Activated CD8-positive, alpha-beta memory T cell treated with anti-CD3 and anti-CD28 coated beads, Interleukin-2, amount 50 U/mL, for 24 hours (primary cell): ENCODE data around the gene TRIM37.
"Not testable (repeated sequence)": the region's sequence is repeated elsewhere in the genome, so short reads cannot be mapped to it uniquely, and the experiment has no call there.

ENCODE experiments used
- DNase-seq: peaks from one replicate; pipeline ENCODE4 v3.0.0-alpha.2; 2020; ENCODE audit errors: extremely low read depth

The TRIM37 gene

DNA sequence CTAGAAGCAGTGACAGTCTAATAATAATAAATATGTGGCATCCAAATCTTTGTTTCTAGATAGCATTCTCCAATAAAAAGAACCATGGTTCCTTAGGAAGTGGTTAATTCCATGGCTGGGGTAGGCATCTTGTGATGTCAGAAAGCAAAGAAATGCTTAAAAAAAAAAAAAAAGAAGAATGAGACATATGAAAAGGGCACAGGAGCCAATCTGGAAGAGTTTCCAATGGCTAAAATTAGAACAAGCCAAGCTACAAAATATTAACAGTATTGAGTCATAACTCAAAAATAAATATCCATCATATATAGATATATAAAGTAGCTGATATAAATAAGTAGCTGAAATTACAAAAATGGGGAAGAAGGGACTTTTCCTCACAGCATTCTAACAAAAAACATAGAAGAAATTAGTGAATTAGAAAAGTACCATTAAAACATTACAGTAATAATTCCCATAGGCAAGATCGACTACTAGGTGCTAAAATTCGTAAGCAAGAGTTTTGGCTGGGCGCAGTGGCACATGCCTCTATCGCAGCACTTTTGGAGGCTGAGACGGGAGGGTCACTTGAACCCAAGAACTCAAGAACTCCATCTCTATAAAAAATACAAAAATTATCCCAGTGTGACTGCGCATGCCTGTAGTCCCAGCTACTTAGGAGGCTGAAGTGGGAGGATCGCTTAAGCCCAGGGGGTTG, 111.3 kb downstream of the TRIM37 start:
- DNase-seq = no peak

DNA sequence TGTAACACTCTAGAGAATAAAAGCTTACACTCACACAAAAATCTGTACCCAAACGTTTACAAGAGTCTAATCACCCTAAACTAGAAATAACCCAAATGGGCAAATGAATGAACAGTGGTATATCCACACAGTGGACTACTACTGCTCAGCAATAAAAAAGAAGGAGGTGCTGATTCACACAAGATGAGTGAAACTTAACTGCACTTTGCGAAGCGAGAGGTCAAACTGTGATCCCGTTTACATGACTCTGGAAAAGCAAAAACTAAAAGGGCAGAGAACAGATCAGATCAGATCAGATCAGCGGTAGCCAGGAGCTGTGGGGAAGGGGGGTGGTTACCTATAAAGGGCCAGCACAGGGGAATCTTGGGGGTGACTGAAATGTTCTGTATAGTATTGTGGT, 113.4 kb downstream of the TRIM37 start:
- DNase-seq = no peak

DNA sequence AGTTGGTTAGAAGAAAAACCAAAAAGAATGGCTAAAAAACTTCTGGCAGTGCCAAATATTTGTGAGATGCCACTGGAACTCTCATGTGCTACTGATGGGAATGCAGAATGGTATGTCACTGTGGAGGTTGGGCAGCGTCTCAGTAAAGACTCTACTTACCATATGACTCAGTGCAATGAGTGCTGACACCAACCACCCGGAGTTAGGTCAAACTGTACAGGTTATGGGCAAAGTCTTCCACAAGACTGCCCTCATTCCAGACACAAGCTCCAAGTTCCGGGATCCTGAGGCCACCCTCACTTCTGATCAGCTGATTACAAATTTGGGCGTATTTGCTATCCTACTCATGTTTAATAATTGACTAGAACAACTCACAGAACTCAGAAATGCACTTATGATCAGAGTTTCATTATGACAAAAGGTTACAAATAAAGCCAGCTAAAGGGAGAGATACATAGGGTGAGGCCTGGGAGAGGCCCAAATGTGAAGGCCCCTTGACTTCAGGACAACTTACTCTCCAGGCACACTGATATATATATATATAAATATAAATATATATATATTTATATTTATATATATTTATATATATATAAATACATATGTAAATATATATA, 114.9 kb downstream of the TRIM37 start:
- DNase-seq = no peak

DNA sequence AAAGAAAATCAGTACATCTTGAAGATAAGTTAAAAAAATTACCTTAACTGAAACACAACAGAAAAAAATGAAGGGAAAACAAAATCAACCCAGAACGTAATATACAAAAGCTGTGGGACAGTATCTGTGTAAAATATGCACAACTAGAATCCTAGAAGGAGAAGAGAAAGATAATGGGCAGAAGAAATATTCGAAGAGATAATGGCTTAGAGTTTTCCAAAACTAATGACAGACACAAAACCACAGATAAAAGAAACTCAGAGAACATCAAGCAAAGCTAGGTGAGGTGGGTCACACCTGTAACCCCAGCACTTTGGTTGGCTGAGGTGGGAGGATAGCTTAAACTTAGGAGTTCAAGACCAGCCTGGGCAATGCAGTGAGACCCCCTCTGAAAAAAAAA, 117.1 kb downstream of the TRIM37 start:
- no peak for DNase-seq

DNA sequence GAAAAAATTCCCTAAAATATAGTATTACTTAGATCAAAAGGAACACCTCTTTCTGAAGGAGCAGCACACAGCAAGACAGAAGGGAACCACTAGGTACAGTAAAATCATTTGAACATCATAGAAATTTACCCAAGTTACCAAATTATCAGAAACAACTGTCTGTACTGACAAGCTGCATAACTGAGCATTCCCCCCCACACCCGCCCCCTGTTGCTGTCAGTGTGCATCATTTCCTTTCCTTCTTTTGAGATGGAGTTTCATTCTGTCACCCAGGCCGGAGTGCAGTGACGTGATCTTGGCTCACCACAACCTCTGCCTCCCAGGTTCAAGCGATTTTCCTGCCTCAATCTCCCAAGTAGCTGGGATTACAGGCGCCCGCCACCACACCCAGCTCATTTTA, 120.7 kb downstream of the TRIM37 start:
- DNase-seq = no peak

DNA sequence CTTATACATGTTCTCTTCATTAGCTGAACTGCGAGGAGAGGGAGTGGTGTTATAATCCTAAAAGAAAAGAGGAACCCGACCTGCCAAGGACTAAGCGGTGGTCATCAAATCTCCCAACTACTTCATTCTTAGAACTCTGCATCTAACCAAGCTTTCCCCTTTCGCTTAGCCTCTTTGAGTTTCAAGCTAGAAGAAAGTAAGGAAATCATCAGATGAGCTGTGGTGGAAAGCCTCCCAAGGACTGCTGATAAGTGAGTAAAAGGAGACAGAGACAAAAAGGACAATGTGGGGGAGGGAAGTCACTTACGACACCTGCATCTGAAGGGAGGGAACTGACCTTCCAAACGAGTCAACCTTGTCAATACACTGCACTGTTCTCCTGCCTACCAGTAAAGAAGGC, 121.3 kb downstream of the TRIM37 start:
- DNase-seq = no peak

DNA sequence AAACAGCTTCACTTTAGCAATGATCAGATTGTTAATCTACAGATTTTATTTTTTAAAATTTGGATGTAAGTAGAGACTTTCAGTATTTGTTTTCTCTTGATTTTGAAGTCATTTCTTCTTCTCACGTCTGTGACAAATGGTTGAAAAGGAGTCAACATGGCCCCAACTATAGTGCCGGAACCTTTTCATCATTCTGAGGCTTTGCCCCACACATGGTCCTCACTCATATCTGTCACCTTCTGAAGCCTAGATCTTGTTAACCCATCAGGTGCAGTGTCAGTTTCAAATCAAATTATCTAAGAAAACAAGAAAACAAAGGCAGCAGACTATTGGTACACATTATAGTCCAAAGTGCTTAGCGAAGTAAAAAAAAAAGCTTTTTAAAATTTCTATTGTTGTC, 124.1 kb downstream of the TRIM37 start:
- DNase-seq = no peak

DNA sequence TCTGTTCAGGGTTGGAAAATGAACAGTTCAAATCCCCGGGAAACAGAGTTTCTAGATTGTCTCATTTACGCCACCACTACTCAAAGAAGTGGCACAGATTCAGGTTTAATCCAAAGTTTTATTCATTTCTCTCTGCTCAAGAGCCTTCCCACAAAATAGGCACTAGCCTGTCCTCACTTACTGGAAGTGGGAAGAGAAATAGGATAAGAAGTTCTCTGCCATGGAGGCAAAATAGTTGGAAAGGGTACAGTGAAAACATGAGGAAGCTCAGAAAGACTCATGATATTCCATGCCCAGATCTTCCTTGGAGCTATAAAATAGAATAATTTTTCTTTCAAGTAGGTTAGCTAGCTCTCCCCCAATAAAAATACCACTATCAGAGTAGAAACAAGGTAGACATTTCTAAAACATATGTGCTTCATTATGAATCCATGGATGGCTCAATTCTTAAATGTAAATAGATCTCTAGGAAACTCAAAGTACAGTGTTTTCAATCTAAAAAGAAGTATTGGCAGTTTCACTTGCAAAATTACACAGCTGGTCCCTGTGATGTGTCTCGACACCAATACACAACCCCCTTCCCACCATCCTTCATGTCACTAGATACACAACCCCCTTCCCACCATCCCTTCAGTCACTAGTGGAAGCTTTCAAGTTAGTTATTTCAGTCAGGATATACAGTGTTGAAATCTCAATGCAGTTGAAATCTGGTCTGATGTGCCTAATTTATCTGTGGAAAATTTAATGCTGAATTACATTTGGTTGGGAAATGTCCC, 125.8 kb downstream of the TRIM37 start:
- DNase-seq = no peak

DNA sequence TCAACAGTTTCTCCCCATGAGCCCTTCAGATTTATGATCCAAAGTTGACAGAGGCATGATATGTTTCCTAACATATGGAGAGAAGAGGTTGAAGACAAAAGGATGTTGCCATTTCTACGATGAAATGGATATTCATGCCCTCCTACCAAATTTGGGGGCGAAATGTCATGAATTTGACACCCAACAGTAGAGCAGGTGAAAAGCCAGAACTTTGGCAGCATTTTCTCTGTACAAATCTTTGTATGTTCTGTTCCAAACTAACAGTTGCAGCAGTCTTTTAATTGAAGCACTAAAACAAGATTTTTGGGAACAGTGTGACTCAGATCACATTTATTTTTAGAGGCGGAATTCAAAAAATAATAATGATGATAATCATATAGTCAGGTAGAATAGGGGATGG, 130.1 kb downstream of the TRIM37 start:
- no peak for DNase-seq

DNA sequence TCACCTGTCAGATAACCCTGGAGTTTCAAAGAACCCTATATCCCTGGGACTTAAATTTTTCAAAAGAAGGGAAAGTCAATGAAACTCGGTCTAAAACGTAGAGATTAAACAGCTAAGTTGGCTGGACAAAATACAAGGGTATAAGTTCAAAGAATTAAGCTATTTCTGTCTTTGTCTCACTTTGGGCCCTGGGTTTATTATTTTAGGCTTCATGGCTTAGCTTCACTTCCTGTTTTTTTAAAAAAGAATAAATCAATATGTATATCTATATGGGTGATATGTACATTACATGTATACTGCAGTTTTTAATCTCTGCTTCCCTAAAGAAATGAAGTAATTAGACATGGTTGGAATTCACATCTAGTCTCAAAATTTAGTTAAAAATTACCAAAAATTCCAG, 132.3 kb downstream of the TRIM37 start:
- DNase-seq = no peak

DNA sequence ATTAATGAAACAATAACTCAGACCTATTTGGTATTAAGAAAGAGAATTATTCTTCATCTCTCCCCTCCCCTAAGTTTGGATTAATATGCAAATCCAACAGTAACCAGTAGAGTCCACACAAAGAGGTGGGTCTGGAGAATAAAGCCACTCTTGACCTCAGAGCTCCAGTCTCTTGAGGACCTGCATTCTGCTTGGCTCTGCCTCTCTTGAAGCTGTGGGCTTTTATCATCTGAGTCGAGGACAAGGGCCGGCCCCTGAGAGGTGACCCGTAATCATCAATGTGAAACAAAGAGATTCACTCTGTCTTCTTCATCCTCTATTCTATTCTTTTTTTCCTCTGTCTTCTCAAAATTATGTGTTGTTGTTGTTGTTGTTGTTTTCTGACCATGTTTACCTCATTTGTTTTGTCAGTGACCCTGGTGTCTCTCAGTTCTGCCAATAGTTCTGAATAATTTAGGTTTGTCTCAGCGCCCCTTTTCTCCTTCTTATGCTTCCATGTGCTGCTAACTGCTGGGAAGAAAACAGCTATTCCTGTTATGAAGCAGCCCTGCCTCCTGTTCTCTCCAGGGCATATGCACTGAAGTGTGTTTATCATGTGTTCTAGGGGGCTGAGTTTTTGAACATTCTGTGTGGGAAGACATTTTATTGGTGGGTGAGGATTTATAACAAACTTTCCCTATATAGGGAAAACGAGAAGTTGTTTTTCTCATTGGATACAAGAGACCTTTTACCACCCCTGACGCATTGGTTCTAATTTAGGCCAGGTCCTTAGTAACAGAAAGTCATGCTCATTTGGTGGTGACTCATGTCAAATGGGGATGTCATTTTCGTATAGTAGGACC, 135.8 kb downstream of the TRIM37 start:
- no peak for DNase-seq

DNA sequence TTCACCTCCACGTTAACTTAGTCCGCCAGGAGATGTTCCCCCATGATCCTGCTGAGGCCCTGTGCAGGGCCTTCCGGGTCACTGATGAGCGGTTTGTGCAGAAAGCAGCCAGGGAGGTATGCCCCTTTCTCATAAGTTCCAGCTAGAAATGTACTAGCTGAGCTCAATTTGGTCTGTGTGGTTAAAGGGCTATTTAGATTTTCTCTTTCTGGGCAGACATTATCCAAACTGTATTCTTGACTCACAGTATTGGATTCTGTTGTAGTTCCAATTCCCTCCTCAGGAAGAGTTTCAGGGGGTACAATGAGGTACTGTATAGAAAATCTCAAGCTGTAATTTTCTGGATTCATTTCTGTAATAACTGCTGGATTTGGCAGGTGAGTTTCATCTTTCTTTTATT, 137.1 kb downstream of the TRIM37 start:
- no peak for DNase-seq

DNA sequence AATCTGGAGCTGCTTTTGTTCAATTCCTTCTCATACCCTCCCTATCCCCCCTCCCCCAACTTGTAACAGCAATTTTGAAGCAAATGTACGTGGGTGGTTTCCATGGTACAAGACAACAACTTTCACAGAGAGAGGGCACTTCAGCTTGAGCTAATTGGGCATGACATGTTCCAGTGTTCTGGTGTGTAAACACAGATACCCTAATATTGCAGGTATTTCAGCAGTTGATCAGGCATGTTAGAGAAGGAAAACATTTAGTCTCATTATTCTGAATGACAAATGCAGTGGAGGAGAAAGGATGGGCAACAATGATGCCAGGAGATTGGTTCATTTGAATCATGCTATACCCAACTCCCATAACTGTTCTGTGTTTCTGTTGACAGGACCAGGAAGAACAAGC, 137.5 kb downstream of the TRIM37 start:
- no peak for DNase-seq

DNA sequence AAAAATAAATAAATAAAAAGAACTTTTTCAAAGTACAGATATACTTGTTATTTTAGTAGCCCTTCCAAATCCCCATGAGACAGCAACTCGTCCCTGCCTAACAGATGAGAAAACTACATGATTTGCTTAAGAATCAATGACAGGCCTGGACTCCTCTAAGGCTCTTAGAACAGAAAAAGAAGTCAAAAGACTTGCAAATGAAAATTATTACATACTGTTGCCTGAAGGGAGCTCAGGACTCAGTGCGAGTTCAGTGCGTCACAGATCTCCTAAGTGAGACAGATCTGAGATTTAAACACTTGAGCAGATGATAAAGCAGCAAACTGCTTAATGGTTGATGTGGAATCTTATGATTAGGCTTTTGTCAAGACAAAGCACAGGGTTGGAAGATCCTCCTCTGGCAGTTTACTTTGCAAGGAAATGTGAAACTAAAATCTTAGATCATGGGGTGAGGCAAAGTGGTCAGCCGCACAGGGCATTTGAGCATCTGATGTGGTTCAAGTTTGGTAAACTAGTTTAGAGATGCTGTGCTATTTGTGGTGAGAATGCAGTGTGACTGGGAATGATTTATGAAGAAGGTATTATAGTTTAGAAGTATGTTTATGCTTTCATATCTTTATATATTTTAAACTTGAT, 138.1 kb downstream of the TRIM37 start:
- DNase-seq = no peak

DNA sequence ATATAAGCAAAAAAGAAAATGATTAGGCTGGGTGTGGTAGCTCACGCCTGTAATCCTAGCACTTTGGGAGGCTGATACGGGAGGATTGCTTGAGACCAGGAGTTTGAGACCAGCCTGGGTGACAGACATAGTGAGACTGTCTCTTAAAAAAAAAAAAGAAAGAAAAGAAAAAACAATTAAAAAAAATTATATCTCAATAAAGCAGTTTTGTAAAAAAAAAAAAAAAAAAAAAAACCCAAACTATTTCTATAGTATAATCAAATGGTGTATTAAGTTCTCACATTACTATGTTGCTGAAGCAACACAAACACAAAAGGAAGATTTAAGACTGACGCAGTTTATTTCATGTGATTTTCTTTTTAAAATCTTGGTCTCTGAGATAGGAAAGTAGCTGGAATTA, 140.5 kb downstream of the TRIM37 start:
- DNase-seq = no peak

DNA sequence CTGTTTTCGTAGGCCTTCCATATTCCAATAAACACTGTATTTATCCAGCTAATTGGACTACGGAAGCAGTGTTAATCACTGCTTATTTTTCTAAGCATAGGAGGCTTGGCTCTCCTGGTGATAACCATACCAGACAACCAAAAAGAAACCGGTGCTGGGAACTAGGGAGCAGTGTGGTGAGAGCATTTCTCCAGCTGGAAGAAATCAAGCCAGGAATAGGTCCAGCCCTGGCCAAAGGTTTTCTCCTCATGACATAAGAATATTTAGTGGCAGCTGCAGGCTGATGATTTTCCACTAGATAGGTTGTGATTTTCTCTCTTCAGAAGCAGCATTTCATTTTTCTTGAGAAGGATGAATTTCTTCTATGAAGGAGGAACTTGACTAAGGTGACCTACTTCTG, 141.5 kb downstream of the TRIM37 start:
- no peak for DNase-seq

DNA sequence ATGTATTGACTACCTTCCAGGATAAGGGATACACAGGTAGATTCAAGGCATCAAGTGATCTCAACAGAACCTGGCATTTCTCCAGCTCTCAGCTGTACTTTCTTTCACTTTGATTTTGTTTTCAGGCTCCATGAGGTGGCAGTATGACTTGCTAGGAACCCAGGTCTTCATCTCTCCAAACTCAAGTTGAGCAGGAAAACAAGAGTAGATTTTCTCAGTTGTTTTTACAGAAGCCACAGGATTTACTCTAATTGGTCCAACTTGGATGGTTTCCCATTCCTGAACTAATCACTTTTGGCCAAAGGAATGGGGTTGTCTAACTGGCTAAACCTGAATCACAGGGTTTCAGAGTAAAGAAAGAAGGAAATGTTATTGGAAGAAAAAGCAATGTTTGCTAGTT, 146.6 kb downstream of the TRIM37 start:
- no peak for DNase-seq

DNA sequence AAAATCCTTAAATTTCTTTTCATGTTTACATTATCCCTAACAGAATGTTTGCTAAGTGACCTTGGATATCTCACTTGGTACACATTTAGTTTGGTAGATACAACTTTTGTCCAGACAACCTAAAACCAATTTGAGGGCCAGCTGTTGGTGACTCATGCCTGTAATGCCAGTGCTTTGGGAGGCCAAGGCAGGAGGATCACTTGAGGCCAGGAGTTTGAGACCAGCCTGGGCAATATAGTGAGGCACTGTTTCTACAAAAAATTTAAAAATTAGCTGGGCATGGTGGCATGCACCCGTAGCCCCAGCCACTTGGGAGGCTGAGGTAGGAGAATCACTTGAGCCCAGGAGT, 149.0 kb downstream of the TRIM37 start:
- not testable (repeated sequence) for DNase-seq

DNA sequence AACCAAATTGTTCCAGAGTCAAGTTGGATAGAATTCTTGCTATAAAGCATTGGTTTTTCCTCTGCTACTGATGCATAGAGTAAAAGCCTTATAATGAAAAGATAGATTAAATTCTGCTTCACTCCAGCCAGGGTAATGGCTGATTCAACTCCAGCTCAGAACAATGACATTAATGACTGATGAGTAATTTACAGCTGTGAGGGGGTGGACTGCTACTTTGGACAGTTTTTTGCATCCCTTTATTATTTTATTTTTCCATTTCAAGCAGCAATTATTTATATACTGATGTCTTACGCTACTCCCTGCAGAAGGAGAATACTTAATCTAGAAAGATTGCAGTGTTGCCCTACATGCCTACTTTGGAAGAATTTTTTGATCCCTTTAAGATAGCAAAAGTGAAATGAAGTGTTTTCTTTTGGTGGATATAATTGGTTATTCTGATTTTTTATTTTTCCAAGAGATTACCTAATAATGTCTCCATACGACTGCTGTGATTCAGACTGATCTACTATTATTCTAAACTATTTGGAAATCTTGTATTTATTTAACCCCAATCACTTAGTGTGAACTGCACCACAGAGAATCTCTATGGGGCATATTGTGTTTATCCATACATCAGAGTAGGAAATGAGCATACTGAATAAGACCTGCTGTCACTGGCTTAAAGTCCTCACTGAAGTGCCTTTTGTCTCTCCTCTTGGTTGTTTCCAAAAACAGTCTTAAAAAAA, 149.5 kb downstream of the TRIM37 start:
- no peak for DNase-seq

DNA sequence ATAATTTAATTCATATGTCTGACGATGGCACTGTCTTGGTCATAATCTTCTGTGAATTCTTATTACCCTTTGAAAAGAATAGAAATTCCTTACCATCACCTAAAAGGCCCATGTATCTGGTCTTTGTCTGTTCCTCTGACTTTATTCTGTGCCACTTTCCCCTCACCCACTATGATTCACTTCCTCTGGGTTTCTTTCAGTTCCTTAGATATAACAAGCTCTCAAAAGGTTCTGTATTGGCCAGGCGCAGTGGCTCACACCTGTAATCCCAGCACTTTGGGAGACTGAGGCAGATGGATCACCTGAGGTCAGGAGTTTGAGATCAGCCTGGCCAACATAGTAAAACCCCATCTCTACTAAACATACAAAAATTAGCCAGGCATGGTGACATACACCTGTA, 152.3 kb downstream of the TRIM37 start:
- DNase-seq = not testable (repeated sequence)

DNA sequence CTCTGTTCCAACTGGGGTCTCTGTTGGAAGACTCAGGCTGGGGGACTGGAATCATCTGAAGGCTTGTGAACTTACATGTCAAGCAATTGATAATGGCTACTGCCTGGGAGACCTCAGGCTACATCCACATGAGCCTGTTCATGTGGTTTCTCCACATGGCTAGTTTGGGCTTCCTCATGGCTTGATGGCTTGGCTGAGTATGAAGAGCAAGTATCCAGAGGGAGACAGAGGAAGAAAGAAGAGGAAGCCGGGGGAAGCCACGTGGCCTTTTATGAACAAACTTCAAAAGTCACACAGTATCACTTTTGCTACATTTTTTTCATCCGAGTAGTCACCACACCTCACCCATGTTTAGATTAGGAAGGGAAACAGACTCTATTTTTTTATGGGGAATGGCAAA, 158.9 kb downstream of the TRIM37 start:
- no peak for DNase-seq
